HepG2 (cell line): ENCODE measurements around the gene CCDC150.

Source experiments
- FOXK2 ChIP-seq: fragments of 450-650 bp; IDR thresholded peaks from 2 replicates; pipeline ENCODE4 v1.6.1; 2016
- KDM2A ChIP-seq: sonication (generic); formaldehyde crosslinking; IDR thresholded peaks from 2 replicates; pipeline ENCODE4 v1.4.0; 2020; ENCODE audit warnings: low read depth, missing genetic modification reagents, borderline replicate concordance
- POLR2A ChIP-seq, 2 experiments: IDR thresholded peaks; 2 replicates each; pipeline ENCODE4 v1.6.1; 2011; ENCODE audit warnings: low read depth in 2 of 2, low read length in 2 of 2, mild to moderate bottlenecking in 1 of 2, moderate library complexity in 1 of 2; ENCODE audit not compliant: insufficient read depth in 1 of 2
- ZNF780A ChIP-seq: sonication (generic); formaldehyde crosslinking; IDR thresholded peaks from 2 replicates; pipeline ENCODE4 v1.8.0; 2022; ENCODE audit warnings: mild to moderate bottlenecking, missing genetic modification reagents, moderate library complexity
- ZZZ3 ChIP-seq: sonication (generic); formaldehyde crosslinking; IDR thresholded peaks from 2 replicates; pipeline ENCODE4 v1.4.0; 2020; ENCODE audit warnings: missing genetic modification reagents, mild to moderate bottlenecking, borderline replicate concordance
- TF ChIP-seq, protein P1 (sequence below): sonication (generic); formaldehyde crosslinking; conservative IDR thresholded peaks from 2 replicates; pipeline ENCODE4 v1.8.1; 2023; ENCODE audit warnings: missing genetic modification reagents

DNA sequence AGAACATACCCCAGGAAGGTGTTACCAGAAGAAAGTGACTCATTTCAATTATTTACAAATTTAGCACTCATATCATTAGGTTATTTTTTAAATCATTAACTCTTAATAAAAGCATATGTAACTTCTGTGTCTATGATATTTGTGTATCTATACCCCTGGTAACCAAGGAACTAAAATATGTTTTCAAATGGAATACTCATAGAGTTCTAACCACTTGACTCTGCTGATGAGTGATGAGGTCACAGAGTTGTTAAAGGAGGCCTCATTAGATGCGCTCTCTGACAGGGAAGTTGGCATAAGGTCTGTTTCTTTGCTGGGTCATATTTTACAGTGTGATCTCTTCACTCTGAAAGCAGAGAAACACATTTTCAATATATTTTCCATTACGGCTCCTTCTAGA lies 73.4 kb downstream of the CCDC150 start:
- no peak for TF ChIP-seq ZZZ3 (CRISPR knock-in tag)
- TF ChIP-seq FOXK2, result no peak
- TF ChIP-seq, protein P1, sequence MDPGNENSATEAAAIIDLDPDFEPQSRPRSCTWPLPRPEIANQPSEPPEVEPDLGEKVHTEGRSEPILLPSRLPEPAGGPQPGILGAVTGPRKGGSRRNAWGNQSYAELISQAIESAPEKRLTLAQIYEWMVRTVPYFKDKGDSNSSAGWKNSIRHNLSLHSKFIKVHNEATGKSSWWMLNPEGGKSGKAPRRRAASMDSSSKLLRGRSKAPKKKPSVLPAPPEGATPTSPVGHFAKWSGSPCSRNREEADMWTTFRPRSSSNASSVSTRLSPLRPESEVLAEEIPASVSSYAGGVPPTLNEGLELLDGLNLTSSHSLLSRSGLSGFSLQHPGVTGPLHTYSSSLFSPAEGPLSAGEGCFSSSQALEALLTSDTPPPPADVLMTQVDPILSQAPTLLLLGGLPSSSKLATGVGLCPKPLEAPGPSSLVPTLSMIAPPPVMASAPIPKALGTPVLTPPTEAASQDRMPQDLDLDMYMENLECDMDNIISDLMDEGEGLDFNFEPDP, result no peak
- TF ChIP-seq ZNF780A (CRISPR knock-in tag), result no peak
- no peak for TF ChIP-seq POLR2A (IDR thresholded peaks at IDR 0.05; ENCODE audit: insufficient read depth in 1 of 2, low read depth in 2 of 2, low read length in 2 of 2)
- TF ChIP-seq KDM2A (CRISPR knock-in tag), result no peak
